ENCODE results near the gene OLFML2A.
"Not testable (repeated sequence)": the region's sequence is repeated elsewhere in the genome, so short reads cannot be mapped to it uniquely, and the experiment has no call there.

Gene OLFML2A

GRCh38 chr9:124820698-124821623 lies 44.0 kb downstream of the OLFML2A start:
- 85 to 88% methylated on average over 12 of the region's 12 CpGs for WGBS, 2 experiments
- Histone ChIP-seq H3K36me3 (ENCODE audit: control insufficient read depth, insufficient read depth, low read length) (no peaks in the 10 kb centered on the region), H3K4me1 (ENCODE audit: control insufficient read depth, insufficient read depth, low read length) (peaks cover 7% of the 10 kb centered on the region), H3K4me3 (ENCODE audit: insufficient read depth, low read depth, low read length) (no peak overlapping the region), H3K27me3 (ENCODE audit: control insufficient read depth, insufficient read depth, low read length, poor library complexity, severe bottlenecking) (no peaks in the 10 kb centered on the region), H3K27ac (ENCODE audit: insufficient read depth, low read depth, low read length, poor library complexity, severe bottlenecking) (no peak overlapping the region), H3K9me3 (ENCODE audit: control insufficient read depth, low read length) (no peaks in the 10 kb centered on the region)

GRCh38 chr9:124828489-124829333 lies 51.8 kb downstream of the OLFML2A start:
- 80 to 81% methylated on average over 2 of the region's 2 CpGs for WGBS, 2 experiments
- Histone ChIP-seq H3K4me1 (ENCODE audit: control insufficient read depth, insufficient read depth, low read length) (no peaks in the 10 kb centered on the region), H3K27ac (ENCODE audit: insufficient read depth, low read depth, low read length, poor library complexity, severe bottlenecking) (no peak overlapping the region), H3K9me3 (ENCODE audit: control insufficient read depth, low read length) (no peaks in the 10 kb centered on the region), H3K4me3 (ENCODE audit: insufficient read depth, low read depth, low read length) (no peak overlapping the region), H3K27me3 (ENCODE audit: control insufficient read depth, insufficient read depth, low read length, poor library complexity, severe bottlenecking) (no peaks in the 10 kb centered on the region), H3K36me3 (ENCODE audit: control insufficient read depth, insufficient read depth, low read length) (no peaks in the 10 kb centered on the region)

- Histone ChIP-seq H3K4me3 (ENCODE audit: insufficient read depth, low read depth, low read length) (no peak overlapping the region), H3K4me1 (ENCODE audit: control insufficient read depth, insufficient read depth, low read length) (no peaks in the 10 kb centered on the region), H3K9me3 (ENCODE audit: control insufficient read depth, low read length) (no peaks in the 10 kb centered on the region), H3K36me3 (ENCODE audit: control insufficient read depth, insufficient read depth, low read length) (no peaks in the 10 kb centered on the region), H3K27me3 (ENCODE audit: control insufficient read depth, insufficient read depth, low read length, poor library complexity, severe bottlenecking) (no peaks in the 10 kb centered on the region), H3K27ac (ENCODE audit: insufficient read depth, low read depth, low read length, poor library complexity, severe bottlenecking) (no peak overlapping the region)
- 57 to 68% methylated on average over 5 of the region's 5 CpGs for WGBS, 2 experiments
Measured at GRCh38 chr9:124829334-124829669, 52.4 kb downstream of the OLFML2A start.

DNA sequence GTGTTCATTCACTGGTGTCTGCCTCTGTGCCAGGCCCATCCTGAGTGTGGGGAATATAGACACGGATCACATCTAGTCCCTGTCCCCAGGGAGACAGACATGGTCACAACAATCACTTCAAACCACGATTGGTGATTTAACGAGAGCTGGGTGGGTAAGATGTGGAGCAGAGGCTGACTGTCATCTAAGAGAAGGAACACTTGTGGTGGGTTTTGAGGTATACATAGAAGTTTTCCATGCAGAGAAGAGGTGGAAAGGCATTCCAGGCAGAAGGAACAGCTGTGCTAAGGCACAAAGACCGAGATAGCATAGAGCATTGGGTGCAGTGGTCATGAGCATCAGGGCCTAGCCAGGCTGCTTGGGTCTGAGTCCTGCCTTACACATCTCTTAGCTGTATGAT lies 53.7 kb downstream of the OLFML2A start:
- no peaks in the 10 kb centered on the region for H3K36me3 ChIP-seq (ENCODE audit: control insufficient read depth, insufficient read depth, low read length)
- no peaks in the 10 kb centered on the region for H3K9me3 ChIP-seq (ENCODE audit: control insufficient read depth, low read length)
- no peak overlapping the region for H3K4me3 ChIP-seq (ENCODE audit: insufficient read depth, low read depth, low read length)
- H3K27me3 ChIP-seq (ENCODE audit: control insufficient read depth, insufficient read depth, low read length, poor library complexity, severe bottlenecking) = no peaks in the 10 kb centered on the region
- WGBS, 2 experiments = 72 to 73% methylated on average over 4 of the region's 4 CpGs
- H3K4me1 ChIP-seq (ENCODE audit: control insufficient read depth, insufficient read depth, low read length) = no peaks in the 10 kb centered on the region
- H3K27ac ChIP-seq (ENCODE audit: insufficient read depth, low read depth, low read length, poor library complexity, severe bottlenecking) = no peak overlapping the region

- Histone ChIP-seq H3K27ac (ENCODE audit: insufficient read depth, low read depth, low read length, poor library complexity, severe bottlenecking) (no peak overlapping the region), H3K27me3 (ENCODE audit: control insufficient read depth, insufficient read depth, low read length, poor library complexity, severe bottlenecking) (no peaks in the 10 kb centered on the region), H3K4me1 (ENCODE audit: control insufficient read depth, insufficient read depth, low read length) (no peaks in the 10 kb centered on the region), H3K4me3 (ENCODE audit: insufficient read depth, low read depth, low read length) (no peak overlapping the region), H3K9me3 (ENCODE audit: control insufficient read depth, low read length) (no peaks in the 10 kb centered on the region), H3K36me3 (ENCODE audit: control insufficient read depth, insufficient read depth, low read length) (no peaks in the 10 kb centered on the region)
- 91 to 92% methylated on average over 9 of the region's 9 CpGs for WGBS, 2 experiments
Measured at GRCh38 chr9:124831642-124832364, 54.9 kb downstream of the OLFML2A start.

GRCh38 chr9:124834591-124834990 lies 57.7 kb downstream of the OLFML2A start:
- Histone ChIP-seq H3K27ac (ENCODE audit: insufficient read depth, low read depth, low read length, poor library complexity, severe bottlenecking) (no peak overlapping the region), H3K4me1 (ENCODE audit: control insufficient read depth, insufficient read depth, low read length) (no peaks in the 10 kb centered on the region), H3K27me3 (ENCODE audit: control insufficient read depth, insufficient read depth, low read length, poor library complexity, severe bottlenecking) (no peaks in the 10 kb centered on the region), H3K36me3 (ENCODE audit: control insufficient read depth, insufficient read depth, low read length) (no peaks in the 10 kb centered on the region), H3K4me3 (ENCODE audit: insufficient read depth, low read depth, low read length) (no peak overlapping the region), H3K9me3 (ENCODE audit: control insufficient read depth, low read length) (no peaks in the 10 kb centered on the region)
- WGBS, 2 experiments = 78 to 82% methylated on average over 7 of the region's 7 CpGs

- Histone ChIP-seq H3K36me3 (ENCODE audit: control insufficient read depth, insufficient read depth, low read length) (no peaks in the 10 kb centered on the region), H3K9me3 (ENCODE audit: control insufficient read depth, low read length) (no peaks in the 10 kb centered on the region), H3K27me3 (ENCODE audit: control insufficient read depth, insufficient read depth, low read length, poor library complexity, severe bottlenecking) (no peaks in the 10 kb centered on the region), H3K27ac (ENCODE audit: insufficient read depth, low read depth, low read length, poor library complexity, severe bottlenecking) (no peak overlapping the region), H3K4me3 (ENCODE audit: insufficient read depth, low read depth, low read length) (no peak overlapping the region), H3K4me1 (ENCODE audit: control insufficient read depth, insufficient read depth, low read length) (no peaks in the 10 kb centered on the region)
- WGBS, 2 experiments = 90 to 92% methylated on average over 13 of the region's 13 CpGs
Measured at GRCh38 chr9:124835026-124835557, 58.2 kb downstream of the OLFML2A start.

GRCh38 chr9:124838132-124838531 lies 61.2 kb downstream of the OLFML2A start:
- H3K4me1 ChIP-seq (ENCODE audit: control insufficient read depth, insufficient read depth, low read length); H3K9me3 ChIP-seq (ENCODE audit: control insufficient read depth, low read length); H3K27ac ChIP-seq (ENCODE audit: insufficient read depth, low read depth, low read length, poor library complexity, severe bottlenecking); H3K36me3 ChIP-seq (ENCODE audit: control insufficient read depth, insufficient read depth, low read length); H3K27me3 ChIP-seq (ENCODE audit: control insufficient read depth, insufficient read depth, low read length, poor library complexity, severe bottlenecking); H3K4me3 ChIP-seq (ENCODE audit: insufficient read depth, low read depth, low read length): not testable (repeated sequence)
- 61 to 75% methylated on average over 3 to 5 of the region's 5 CpGs for WGBS, 2 experiments

GRCh38 chr9:124838567-124839275 lies 61.8 kb downstream of the OLFML2A start:
- H3K36me3 ChIP-seq (ENCODE audit: control insufficient read depth, insufficient read depth, low read length); H3K27me3 ChIP-seq (ENCODE audit: control insufficient read depth, insufficient read depth, low read length, poor library complexity, severe bottlenecking); H3K4me1 ChIP-seq (ENCODE audit: control insufficient read depth, insufficient read depth, low read length); H3K27ac ChIP-seq (ENCODE audit: insufficient read depth, low read depth, low read length, poor library complexity, severe bottlenecking); H3K9me3 ChIP-seq (ENCODE audit: control insufficient read depth, low read length); H3K4me3 ChIP-seq (ENCODE audit: insufficient read depth, low read depth, low read length): not testable (repeated sequence)
- WGBS, 2 experiments = 96 to 97% methylated on average over 41 to 48 of the region's 52 CpGs

All from ectodermal cell (in vitro differentiated cells).